MV-4-11 (cell line): Measurements from ENCODE around the gene EFNA2.
A peak's percentile ranks its signal among the peaks of the same experiment; 100 is the strongest.
"Not testable (repeated sequence)": the region's sequence is repeated elsewhere in the genome, so short reads cannot be mapped to it uniquely, and the experiment has no call there.

ENCODE experiments used
- DNase-seq: peaks from one replicate; lab custom pipeline; 2025; lab: John Stamatoyannopoulos, UW

EFNA2 gene

DNA sequence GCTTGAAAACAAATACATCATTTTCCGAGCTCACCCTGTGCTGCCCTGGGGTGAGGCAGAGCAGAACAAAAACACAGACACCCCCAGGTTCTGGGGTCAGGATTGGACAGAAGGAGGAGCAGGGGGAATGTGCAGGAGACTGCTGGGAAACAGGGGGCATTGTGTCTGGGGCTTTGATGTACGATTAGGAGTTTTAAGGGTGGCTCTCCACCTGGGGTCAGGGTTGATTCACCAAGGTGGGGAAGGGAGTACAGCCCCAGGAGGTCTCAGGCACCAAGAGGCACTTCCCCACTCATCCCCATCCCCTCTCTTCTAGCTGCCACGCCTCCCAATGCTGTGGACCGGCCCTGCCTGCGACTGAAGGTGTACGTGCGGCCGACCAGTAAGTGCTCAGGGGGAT lies 12.6 kb downstream of the EFNA2 start:
- DNase-seq: no peak

DNA sequence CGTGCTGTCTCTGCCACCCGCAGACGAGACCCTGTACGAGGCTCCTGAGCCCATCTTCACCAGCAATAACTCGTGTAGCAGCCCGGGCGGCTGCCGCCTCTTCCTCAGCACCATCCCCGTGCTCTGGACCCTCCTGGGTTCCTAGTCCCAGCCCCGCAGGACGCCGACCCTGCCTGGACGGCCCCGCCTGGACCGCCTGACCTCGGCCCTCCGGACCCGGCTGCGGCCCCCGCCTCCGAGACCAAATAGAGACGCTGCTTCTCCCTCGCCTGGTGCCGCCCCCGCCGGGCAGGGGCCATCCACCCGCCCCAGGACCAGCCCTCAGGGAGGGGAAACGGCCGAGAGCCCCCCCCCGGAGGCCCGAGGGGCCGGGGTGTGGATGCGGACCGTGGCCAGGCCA lies 14.1 kb downstream of the EFNA2 start:
- DNase-seq: no peak

DNA sequence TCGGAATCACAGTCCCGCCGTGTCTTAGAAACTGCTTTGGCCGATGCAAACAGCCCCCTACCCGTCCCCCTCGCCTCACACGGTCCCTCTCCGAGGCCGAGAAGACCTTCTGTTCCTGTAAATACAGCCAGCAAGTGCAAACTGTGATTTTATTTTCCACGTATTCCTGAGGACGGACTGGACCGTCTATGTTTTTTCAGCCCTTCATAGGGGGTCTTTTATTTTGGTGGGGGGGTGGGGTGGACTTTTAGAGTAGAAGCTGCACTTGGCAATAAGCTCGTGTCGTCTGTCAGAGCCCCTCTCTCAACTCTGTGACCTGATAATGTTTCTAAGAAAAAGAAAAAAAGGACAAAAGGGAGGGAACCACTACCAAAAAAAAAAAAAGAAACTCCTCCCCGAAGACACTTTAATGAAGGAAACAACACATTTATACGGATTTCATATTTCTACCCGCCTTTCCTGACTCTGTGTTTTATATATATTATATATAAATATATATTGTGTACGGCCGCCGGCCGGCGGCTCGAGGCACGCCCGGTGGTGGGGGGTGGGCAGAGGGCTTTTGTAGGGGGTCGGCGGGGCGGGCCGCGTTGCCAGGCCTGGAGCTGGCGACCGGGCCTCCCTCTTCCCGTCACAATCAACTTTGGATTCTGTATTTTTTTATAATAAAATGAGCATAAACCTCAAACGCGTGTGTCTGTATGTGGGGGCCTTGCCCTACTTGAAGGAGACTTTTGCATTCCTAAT lies 15.2 kb downstream of the EFNA2 start:
- DNase-seq: no peak

DNA sequence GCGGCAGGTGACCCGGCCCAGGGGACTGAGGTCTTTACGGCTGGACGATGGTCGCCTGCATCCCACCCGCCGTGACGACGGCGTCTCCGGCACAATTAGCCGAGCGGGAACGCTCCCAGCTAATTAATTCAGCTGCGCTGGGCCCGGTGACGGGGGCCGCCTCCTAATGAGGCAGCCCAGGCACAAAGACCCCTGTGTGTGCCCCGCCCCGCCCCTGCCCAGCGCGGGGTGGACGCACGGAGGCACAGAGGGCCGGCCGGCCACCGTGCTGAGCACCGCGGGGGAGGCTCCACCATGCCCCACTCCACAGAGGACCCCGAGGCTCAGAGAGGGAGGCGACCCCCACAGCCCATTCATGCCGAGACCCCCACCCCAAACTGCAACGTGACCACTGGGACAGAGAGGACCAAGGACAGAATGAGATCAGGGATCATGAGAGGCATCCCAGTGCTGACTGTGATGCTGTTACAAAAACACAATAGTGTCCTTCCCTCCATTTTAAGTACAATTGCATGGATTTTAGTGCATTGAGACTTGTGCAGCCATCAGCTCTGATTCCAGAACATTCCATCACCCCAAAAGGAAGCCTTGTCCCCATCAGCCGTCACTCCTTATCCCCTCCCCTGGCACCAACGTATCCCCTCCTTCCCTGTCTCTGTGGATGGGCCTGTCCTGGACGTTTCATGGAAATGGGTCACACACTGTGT lies 17.0 kb downstream of the EFNA2 start:
- no peak for DNase-seq

DNA sequence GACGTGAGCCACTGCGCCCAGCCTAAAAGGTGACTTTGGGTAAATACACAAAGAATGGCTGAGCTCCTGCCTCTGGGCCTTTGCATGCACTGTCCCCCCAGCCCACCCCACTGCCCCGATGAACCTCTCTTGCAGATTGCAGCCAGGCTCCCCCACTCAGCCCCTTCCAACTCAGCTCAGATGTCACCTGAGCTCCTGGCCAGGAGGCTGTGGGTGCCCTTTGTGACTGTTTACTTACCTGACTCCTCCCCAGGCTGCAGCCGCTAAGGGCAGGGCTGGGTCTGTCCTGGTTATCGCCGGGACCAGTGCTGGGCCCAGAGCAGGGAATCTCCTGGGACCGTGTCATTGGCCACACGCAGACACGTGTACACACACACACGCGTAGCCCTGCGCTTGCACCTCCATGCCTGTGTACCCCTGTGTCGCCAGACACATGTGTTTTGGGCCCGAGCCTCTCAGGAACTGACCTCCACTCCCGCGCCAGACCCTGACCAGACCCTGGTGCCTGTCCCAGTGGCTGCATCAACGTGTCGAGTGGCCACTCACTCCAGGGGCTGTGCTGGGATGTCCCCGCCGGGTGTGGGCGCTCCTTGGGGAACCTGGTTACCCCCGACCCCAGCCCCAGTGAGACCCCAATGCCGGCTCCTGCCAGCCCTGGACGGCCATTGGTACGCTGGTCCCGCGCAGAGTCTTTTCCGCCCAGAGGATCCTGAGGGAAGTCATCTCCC lies 18.7 kb downstream of the EFNA2 start:
- DNase-seq: no peak

DNA sequence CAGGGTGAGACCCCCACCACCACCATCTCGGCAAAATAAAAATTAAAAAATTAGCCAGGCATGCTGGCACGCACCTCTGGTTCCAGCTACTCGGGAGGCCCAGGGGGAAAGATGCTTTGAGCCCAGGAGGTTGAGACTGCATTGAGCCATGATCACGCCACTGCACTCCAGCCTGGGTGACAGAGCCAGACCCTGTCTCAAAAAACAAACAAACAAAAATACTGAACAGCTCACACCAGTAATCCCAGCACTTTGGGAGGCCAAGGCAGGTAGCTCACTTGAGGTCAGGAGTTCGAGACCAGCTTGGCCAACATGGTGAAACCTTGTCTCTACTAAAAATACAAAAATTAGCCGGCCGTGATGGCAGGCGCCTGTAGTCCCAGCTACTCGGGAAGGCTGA lies 19.7 kb downstream of the EFNA2 start:
- not testable (repeated sequence) for DNase-seq

DNA sequence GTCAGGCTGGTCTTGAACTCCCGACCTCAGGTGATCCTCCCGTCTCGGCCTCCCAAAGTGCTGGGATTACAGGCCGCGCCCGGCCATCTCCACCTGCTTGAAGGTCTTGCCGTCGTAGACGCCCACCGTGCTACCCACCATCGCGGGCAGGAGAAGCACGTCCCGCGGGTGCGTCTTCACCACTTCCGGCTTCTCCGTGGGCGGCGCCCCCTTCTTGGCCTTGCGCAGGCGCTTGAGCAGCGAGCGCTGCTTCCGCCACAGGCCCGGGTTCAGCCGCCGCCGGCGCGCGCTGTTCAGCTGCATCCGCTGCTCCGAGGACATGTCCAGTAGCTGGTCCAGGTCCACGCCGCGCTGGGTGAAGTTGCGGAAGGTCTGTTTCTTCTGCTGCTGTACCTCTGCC lies 21.6 kb downstream of the EFNA2 start:
- DNase-seq: no peak

DNA sequence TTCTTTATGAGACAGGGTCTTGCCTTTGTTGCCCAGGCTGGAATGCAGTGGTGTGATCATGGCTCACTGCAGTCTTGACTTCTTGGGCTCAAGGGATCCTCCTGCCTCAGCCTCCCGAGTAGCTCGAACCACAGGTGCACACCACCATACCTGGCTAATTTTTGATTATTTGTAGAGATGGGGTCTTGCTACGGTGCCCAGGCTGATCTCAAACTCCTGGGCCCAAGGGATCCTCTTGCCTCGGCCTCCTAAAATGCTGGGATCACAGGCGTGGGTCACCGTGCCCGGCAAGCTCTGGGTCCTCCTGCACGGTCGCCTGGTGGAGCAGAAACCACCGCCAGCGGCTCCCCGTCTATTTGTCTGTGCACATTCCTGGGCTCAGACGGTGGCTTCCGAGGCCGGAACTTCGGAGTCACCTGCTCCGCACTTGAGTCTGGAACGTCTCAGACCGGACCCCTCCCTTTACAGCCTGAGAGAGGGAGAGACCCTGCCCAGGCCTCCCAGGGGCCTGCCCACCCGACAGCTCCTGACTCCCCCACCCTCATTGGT lies 22.2 kb downstream of the EFNA2 start:
- DNase-seq: no peak

DNA sequence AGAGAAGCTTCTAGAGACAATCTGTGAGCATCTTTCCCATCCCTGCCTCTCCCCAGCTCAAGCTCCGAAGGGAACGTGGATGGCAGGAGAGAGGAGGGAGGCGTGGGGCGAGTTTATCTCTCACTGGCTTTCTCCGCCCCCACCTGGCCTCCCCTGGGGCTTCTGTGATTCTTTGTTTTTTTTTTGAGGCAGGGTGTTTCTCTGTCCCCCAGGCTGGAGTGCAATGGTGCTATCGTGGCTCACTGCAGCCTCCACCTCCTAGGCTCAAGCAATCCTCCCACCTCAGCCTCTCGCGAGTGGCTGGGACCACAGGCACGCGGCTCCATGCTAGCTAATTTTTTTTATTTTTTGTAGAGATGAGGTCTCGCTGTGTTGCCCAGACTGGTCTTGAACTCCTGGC lies 23.0 kb downstream of the EFNA2 start:
- no peak for DNase-seq

DNA sequence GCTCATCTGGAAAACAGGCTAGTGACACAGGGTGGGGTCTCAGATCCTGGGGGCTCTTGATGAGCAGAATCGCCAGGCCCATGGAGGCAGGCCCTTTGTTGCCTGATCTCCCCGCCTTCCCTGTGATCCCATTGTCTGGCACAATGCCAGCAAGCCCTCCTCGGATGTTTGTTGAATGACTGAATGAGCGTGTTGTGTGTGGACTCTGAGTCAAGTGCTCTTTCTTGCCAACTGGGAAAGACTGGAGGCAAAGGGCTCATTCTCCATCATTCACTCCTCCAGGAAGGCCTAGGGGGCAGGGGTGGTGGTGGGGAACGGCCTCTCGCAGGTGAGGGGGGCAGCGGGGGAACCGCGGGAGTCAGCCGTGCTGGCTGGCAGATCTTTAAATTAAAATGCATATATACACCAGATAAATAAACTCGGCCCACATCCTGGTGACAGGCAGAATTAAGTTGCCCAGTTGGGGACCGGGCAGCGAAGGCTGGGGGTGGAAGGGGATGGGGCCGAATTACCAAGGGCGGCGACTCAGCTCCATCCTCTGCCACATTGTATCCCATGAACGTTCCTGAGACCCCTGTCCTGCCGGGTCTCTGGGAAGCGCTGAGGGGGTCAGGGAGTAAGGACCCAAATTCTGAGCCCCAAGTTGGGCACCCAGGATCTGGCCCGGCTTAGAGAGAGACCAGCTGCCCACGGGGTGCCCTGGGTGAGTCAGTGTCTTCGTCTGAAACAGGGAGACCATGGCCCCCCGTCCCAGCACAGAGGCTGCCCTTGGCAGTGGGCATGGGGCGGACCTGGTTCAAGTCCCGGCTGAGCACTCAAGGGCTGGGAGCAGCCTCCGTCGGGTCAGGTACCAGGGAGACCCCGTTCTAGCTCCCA lies 24.5 kb downstream of the EFNA2 start:
- no peak for DNase-seq

DNA sequence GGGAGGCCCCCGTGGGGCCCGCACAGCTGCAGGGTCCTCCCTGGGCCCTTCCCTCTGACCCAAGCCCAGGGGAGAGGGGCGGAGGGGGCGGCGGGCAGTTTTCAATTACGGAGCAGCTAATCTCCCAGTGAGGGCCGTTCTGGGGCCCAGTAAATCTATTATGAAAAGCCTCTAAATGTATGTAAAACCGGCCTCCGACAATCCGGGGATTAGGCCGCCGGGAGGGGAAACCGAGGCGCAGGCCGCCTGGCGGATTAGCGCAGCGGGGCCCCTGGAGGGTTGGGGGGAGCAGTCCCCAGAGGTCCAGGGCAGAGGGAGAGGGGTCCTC lies 25.1 kb downstream of the EFNA2 start:
- no peak for DNase-seq

DNA sequence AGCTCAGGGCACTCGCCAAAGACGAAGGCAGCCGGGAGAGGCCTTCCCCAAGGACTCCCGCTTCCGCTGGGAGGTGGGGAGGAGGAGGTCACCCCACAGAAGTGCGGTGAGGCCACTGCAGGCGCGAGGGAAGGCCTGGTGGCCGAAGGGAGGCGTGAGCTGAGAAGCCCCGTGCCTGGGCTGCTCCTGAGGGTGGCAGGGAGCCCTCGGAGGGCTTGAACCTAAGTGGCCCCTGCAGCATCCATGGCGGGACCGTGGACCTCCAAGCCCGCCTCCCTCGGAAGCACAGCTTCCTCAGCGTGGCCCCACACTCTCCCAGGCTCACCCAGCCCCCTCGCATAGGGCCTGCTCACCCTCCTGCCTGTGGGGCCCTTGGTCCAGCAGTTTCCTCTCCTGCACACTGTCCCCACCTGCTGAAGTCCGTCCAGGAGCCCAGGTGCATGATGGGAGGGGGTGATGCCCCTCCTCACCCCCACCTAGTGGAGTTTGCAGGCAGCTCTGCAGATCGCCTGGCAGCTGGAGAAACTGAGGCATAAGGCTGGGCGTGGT lies 25.9 kb downstream of the EFNA2 start:
- DNase-seq: no peak

DNA sequence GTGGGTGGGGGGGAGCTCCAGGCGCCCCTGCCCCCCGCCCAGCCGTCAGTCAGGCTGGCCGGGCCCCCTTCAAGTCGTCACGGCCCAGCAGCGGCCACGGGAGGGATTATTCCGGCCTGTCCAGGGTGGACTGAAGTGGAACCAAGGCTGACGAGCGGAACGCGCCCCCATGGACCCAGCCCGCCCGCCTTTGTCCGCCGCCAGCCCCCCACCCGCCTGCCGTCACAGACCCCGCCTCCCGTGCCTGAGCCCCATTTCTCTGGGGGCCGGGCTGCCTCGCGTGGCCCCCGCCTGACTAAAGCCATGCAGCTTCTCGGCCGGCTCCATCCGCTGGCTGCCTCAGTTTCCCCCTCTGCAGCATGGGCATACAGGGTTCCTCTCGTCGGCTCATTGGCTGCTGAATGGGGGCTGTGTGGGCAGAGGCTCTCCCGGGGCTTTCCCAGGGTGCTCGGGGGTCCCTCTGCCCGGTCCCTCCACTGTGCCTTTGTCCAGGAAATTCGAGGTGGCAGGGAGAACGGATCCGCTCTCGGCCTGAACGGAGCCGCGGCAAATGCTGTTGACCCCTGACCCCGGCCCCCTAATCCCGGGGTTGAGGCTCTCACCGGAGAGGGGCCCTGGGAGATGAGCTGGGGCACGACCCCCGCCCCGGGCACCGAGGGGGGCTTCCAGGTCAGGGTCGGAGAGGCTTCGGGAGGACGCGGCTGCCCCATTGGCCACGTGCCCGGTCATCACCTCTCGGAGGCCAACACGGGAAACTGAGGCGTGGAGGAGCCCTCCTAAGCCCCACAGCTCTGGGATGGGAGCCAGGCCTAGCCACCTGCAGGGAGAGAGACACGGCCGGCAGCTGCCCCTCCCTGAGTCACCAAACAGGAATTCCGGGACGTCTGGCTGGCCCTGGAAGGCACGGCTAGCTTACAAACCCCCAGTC lies 27.4 kb downstream of the EFNA2 start:
- DNase-seq: no peak

DNA sequence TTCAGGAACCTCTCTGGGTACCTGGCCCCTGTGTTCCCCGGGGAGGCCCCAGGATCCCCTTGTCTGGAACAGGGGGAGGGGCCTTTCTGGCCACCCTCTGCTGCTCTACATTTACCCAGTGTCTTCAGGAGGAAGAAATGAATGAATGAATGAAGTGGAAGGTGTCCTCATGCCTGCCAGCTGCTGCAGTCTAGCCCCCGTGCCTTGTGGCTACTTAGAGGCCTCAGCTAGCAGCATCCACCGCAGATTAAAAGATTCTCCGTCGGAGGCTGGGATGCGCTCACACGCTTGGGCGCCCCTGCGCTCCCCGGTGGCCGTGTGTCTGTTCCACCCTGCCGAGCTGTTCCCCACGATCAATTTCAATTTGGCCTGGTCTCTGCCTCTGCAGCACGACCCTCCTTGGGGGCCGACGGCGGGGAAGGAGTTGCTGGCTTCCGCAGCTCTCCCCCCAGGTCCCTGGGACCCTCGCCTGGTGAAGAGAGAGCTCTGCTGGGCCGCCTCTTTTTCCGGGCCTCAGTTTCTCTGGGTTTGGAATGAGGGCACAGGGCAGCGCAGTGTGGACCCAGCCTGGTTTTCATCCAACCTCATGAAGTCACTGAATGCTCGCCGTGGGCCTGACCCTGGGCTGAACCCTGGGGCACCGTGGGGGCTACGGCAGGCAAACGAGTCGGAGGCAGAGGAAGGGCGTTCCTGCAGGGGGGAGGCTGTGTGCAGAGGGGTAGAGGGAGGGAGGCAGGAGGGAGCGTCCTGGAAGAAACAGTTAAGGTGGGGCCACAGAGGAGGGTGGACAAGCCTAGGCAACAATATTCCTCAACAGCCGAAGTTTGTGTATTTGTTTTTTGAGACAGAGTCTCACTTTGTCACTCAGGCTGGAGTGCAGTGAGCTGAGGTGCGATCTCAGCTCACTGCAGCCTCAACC lies 28.3 kb downstream of the EFNA2 start:
- no peak for DNase-seq

DNA sequence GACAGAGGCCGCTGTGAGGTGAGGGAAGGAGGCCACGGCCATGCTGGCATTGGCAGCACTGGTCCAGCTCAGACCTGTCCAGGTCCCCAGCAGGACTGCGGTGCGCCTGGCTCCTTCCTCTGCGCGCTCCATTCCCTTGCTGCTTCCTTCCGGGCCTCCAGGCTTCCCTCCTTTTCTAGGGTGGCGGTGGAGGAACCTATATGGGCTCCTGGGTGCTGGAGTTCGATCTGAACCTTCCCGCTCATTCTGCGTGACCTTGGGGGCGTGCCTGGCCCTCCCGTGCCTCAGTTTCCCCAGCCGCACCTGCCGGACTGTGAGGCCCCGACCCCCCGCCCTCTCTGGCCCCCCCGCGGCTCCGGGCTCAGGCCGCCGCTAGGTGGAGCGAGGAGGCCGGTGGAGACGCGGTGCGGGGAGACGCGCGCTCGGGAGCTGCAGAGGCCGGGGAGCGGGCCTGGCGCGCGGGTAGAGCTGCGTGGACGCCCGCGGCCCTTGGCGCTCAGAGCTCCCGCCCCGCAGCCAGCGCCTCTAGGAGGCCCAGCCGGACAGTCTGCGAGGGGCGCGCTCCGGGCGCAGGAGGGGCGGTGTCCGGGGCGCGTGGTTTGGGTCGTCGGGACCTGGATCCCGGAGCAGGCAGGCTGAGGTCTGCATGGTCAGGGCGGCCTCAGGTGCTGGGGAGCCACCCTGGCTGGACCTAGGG lies 29.9 kb downstream of the EFNA2 start:
- DNase-seq: peak; percentile 24

DNA sequence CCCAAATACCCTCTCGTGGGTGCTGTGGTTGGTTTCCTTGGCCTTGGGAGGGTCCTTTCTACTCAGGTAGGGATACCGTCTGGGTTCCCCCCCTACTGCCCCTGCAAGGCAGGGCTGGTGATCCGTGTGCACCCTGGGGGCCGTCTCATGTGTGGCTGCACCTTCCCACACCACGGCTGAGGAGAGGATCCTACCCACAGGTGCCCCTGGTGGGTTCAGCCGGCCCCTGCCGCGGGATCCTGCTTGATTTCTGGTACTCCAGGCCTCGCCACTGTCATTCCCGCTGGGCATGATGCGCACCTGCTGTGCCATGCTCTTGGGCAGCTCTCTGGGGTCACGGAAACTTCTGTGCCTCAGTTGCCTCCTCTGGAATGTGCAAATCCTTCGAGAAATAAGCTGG lies 30.8 kb downstream of the EFNA2 start:
- no peak for DNase-seq

DNA sequence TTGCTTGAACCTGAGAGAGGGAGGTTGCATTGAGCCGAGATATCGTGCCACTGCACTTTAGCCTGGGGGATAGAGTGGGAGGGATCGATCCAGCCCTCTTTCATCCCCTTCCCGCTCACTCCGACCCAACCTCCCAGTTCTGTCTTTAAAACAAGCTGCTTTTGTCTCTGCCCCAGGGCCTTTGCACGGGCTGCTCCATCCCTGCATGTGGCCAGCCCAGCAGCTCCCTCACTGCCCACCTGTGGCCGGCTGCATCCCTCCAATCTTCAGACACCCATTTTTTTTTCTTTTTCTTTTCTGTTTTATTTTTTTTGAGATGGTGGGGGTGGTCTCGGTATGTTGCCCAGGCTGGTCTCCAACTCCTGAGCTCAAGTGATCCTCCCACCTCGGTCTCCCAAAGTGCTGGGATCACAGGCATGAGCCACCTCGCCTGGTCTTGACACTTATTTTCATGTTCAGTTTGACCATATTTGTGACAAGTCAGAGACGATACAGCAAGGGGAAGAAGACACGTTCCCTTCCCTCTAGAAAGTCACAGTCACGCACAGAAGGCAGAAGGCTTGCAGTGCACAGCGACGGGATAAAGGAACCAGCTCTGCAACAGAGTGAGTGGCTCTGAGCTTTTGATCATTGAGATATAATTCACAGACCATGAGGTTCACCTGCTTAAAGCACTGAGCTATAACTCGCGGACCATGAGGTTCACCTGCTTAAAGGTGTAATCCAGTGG lies 31.8 kb downstream of the EFNA2 start:
- DNase-seq: peak; percentile 23
